GM06990 (cell line): ENCODE measurements around the gene RAVER1.

ENCODE experiments used
- DNase-seq: peaks from one replicate; pipeline ENCODE4 v3.0.0-alpha.2; 2011; ENCODE audit not compliant: insufficient read length; ENCODE audit errors: extremely low read depth
- H3K27me3 ChIP-seq: replicated peaks from 2 replicates; pipeline ENCODE4 v1.6.0; 2011; ENCODE audit warnings: low read length; ENCODE audit not compliant: control insufficient read depth, insufficient read depth
- H3K36me3 ChIP-seq: 2 replicates; pipeline ENCODE4 v1.5.1; 2011; ENCODE audit warnings: low read length; ENCODE audit not compliant: control insufficient read depth, insufficient read depth
- H3K4me3 ChIP-seq: replicated peaks from 2 replicates; pipeline ENCODE4 v1.5.1; 2011; ENCODE audit warnings: low read depth, mild to moderate bottlenecking, control low read depth, low read length
- TF ChIP-seq, protein P1 (sequence below): IDR thresholded peaks from 2 replicates; pipeline ENCODE4 v1.5.1; 2011; ENCODE audit warnings: low read length, control low read depth, mild to moderate bottlenecking, inconsistent platforms; ENCODE audit not compliant: insufficient read depth, poor library complexity, severe bottlenecking

The RAVER1 gene

DNA sequence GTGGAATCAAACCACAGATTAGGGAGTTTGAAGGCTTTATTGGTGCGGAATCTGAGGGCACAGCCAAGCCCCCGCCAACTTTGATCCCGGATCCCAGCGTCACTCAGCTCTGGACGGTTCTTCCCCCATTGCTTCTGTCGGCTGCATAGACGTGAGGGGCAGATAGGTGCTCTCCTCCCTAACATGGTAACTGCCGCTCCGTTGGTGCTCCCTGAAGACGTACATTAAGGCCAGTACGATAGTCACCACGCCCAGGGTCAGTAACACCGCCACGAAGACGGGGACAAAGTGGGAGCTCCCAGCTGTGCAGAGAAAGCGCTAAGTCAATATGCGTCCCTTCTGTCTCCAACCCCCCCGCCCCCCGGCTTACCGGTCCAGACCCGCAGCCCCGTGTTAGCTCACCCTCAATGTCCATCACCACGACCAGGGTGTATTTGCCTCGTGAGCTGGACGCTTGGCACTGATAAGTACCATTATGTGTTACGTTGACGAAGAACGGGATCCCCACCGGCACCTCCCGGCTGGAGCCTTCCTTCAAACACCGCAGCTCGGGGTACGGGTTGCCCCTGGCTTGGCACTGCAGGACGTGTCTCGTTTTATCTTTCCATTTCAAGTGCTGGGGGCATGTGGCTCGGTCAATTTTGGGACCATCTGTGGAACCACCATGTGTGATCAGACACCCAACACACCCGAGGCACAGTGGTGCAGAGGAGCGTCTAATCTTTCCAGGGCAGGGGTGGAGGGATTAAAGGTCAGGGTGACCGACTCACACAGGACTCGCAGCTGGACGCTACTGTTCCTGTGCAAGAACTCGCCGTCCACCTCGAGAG lies 644 bp upstream of the RAVER1 start:
- peak overlapping the region; percentile 93 for H3K4me3 ChIP-seq
- peaks cover 28% of the 10 kb centered on the region for H3K36me3 ChIP-seq
- TF ChIP-seq, protein P1, sequence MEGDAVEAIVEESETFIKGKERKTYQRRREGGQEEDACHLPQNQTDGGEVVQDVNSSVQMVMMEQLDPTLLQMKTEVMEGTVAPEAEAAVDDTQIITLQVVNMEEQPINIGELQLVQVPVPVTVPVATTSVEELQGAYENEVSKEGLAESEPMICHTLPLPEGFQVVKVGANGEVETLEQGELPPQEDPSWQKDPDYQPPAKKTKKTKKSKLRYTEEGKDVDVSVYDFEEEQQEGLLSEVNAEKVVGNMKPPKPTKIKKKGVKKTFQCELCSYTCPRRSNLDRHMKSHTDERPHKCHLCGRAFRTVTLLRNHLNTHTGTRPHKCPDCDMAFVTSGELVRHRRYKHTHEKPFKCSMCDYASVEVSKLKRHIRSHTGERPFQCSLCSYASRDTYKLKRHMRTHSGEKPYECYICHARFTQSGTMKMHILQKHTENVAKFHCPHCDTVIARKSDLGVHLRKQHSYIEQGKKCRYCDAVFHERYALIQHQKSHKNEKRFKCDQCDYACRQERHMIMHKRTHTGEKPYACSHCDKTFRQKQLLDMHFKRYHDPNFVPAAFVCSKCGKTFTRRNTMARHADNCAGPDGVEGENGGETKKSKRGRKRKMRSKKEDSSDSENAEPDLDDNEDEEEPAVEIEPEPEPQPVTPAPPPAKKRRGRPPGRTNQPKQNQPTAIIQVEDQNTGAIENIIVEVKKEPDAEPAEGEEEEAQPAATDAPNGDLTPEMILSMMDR = no peak
- H3K27me3 ChIP-seq = no peaks in the 10 kb centered on the region
- DNase-seq = no peak

DNA sequence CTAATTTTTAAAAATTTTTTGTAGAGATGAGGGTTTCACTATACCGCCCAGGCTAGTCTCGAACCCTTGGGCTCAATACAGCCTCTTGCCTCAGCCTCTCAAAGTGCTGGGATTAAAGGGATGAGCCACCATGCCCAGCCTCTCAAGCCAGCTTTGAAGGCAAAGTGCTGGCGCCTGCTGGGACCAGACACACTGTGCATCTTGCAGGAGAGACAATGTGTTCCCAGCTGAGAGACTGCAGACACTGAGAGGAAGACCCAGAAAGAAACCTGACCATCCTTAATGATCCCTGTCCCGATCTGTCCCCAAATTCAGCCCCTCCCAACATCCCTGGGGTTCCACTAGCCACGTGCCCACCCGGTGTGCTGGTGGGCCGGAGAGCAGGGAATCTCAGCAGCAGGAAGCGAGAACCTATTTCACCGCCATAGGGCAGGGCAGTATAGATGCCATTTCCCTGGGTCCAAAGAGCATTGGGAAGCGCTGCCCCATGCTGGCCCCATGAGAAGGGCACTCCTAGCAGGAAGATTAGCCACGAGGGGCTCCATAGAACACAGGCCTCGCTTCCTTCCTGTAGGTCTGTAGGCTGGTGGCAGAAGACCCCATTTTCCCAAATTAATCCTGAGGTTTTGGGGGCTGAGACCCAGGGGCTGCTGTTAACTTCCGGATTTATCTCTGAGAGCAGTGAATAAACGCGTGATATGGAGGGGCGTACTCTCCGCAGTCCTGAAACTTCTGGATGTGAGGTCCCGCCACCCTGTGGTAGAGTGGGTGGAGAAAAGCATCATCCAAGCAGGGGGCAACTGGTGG lies 968 bp downstream of the RAVER1 start:
- no peak for DNase-seq
- H3K36me3 ChIP-seq = peaks cover 42% of the 10 kb centered on the region

DNA sequence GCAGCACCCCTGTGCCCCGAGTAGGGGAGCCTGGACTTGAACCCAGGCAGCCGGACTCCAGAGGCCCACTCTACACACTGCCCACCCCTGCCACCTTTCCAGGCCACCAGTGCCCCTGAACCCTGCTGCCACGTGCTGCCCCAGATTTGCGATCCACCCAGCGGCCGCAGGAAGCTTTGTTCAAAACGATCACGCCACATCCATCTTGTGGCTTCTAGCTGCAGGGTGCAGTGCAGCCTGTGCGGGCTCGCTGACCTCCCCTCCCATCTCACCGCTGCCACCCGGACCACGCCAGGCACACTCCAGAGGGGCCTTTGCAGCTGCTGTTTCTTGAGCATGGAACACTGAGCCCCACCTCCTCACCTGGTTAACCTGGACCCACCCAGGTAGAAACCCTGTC lies 3.8 kb downstream of the RAVER1 start:
- no peak for DNase-seq
- Histone ChIP-seq H3K4me3 (no peak overlapping the region), H3K36me3 (peaks cover 48% of the 10 kb centered on the region), H3K27me3 (no peaks in the 10 kb centered on the region)
- TF ChIP-seq, protein P1 = no peak

More for the DNA sequence above, 968 bp downstream of the RAVER1 start:
- Histone ChIP-seq H3K27me3 (no peaks in the 10 kb centered on the region), H3K4me3 (peak overlapping the region; percentile 93)
- TF ChIP-seq, protein P1 = no peak

DNA sequence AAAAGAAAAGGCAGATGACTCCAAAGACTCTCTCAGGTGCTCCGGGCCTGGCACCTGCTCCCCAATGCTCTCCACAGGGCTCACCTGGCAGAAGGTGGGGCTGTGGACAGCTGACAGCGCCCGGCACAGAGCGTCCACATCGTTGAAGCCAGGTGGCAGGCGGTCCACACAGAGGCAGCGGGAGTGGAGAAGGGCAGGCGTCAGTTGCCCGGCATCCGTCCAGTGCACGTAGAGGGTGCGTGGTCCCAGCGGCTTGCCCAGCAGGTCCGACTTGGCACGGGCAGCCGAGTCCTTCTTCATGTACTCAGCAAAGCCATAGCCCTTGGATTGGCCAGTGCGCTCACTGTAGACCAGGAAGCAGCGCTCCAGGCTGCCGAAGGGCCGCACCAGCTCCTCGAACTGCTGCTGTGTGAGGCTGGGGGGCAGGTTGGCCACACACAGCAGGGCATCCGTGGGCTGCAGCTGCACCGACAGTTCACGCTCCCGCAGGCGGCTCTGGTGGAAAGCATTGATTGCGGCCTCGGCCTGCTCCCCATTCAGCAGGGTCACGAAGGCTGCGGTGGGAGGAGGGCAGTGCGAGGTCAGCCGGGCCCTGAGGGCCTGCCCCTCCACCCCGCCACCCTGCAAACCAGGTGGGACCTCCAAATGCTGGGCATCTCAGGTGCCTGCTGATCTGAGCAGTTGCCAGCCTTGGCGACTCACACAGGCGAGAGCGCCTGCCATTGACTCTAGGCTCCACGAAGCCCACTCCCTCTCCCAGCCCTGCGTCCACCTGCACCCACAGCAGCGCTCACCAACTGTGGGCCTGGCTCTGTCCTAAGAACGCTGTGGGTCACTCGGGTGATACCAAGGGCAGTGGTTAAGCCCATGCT lies 4.5 kb downstream of the RAVER1 start:
- H3K27me3 ChIP-seq = no peaks in the 10 kb centered on the region
- peaks cover 45% of the 10 kb centered on the region for H3K36me3 ChIP-seq
- no peak for DNase-seq
- no peak overlapping the region for H3K4me3 ChIP-seq
- TF ChIP-seq, protein P1 = no peak

DNA sequence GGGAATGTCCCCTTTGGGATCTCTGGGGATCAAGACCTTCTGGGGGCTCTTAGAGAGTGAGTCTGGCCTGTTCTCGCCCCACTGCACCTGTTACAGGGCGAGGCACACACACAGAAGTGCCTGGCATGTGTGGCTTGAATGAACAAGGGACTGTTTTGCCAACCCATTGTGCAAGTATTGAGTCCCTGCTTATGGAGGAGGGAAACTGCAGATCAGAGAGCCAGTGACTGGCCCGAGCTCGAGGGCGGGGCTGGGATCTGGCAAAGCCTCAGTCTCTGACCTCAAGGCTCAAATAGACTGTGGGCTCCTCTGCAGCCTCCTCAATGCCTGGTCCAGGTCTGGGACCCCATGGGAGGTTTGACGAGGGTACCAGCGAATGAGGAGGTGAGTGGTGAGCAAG lies 5.5 kb downstream of the RAVER1 start:
- Histone ChIP-seq H3K4me3 (no peak overlapping the region), H3K27me3 (no peaks in the 10 kb centered on the region), H3K36me3 (peaks cover 52% of the 10 kb centered on the region)
- TF ChIP-seq, protein P1 = no peak
- DNase-seq = no peak
